SU-DHL-6 (cell line): ENCODE measurements around the gene HSPA4.

ENCODE experiments used
- EZH2phosphoT487 ChIP-seq: fragments of 200-600 bp; sonication (generic), shearing (Covaris generic); conservative IDR thresholded peaks from 2 replicates; pipeline ENCODE4 v1.6.1; 2018; ENCODE audit warnings: mild to moderate bottlenecking, antibody characterized with exemption, low read length, moderate library complexity, mixed read lengths
- TF ChIP-seq, protein P1 (sequence below): fragments of 200-600 bp; sonication (generic); IDR thresholded peaks from one replicate; pipeline ENCODE4 v1.5.1; 2017; ENCODE audit warnings: antibody characterized with exemption, mild to moderate bottlenecking, low read length, moderate library complexity; ENCODE audit not compliant: insufficient read depth, poor library complexity, severe bottlenecking

DNA sequence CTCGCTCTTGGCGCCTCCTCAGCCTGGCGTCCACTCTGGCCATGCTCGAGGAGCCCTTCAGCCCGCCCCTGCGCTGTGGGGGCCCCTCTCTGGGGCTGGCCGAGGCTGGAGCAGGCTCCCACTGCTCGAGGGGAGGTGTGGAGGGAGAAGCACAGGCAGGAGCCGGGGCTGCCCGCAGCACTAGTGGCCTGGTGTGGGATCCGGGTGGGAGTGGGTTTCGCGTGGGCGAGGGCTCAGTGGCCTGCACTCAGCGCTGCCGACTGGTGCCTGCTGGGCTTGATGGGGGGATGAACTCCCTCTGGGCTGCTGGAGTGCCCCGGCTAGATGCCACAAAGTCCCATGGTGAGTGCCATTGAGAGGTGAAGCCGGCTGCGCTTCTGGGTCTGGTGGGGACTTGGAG lies 4.4 kb upstream of the HSPA4 start:
- TF ChIP-seq, protein P1, sequence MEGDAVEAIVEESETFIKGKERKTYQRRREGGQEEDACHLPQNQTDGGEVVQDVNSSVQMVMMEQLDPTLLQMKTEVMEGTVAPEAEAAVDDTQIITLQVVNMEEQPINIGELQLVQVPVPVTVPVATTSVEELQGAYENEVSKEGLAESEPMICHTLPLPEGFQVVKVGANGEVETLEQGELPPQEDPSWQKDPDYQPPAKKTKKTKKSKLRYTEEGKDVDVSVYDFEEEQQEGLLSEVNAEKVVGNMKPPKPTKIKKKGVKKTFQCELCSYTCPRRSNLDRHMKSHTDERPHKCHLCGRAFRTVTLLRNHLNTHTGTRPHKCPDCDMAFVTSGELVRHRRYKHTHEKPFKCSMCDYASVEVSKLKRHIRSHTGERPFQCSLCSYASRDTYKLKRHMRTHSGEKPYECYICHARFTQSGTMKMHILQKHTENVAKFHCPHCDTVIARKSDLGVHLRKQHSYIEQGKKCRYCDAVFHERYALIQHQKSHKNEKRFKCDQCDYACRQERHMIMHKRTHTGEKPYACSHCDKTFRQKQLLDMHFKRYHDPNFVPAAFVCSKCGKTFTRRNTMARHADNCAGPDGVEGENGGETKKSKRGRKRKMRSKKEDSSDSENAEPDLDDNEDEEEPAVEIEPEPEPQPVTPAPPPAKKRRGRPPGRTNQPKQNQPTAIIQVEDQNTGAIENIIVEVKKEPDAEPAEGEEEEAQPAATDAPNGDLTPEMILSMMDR, result no peak
- no peak for TF ChIP-seq EZH2phosphoT487
